ENCODE data around the gene MAPK11. TPM values are rescaled to one million over a fixed set of nuclear protein-coding genes. Genes with fewer than 3 reads are reported as not detected.

The MAPK11 gene
- total RNA-seq, 1 experiment from 2014 or later: 19.3 TPM

GRCh38 chr22:50264104-50264745 is 6.0 kb downstream of the MAPK11 start:
- H3K79me2 ChIP-seq (ENCODE audit: insufficient read depth, low read length): peaks cover 17% of the 10 kb centered on the region
- H3K4me2 ChIP-seq (ENCODE audit: low read length): no peak overlapping the region
- H3K9me3 ChIP-seq (ENCODE audit: control insufficient read depth in 1 of 2, insufficient read depth in 1 of 2, low read depth in 1 of 2, low read length in 2 of 2): no peaks in the 10 kb centered on the region
- no peaks in the 10 kb centered on the region for H3K36me3 ChIP-seq (ENCODE audit: control insufficient read depth in 1 of 2, insufficient read depth in 2 of 2, low read length in 2 of 2)
- TF ChIP-seq, protein P1, sequence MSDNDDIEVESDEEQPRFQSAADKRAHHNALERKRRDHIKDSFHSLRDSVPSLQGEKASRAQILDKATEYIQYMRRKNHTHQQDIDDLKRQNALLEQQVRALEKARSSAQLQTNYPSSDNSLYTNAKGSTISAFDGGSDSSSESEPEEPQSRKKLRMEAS (IDR thresholded peaks at IDR 0.05): no peak
- TF ChIP-seq ELF1 (IDR thresholded peaks at IDR 0.05; ENCODE audit: borderline replicate concordance, low read depth): no peak
- TF ChIP-seq ATF3 (IDR thresholded peaks at IDR 0.05): no peak
- no peak for TF ChIP-seq YY1 (IDR thresholded peaks at IDR 0.05; ENCODE audit: extremely low read depth, insufficient replicate concordance, low read depth, low read length)
- no peak for TF ChIP-seq CEBPB (IDR thresholded peaks at IDR 0.05; ENCODE audit: low read depth)
- no peak for TF ChIP-seq EZH2 (IDR thresholded peaks at IDR 0.05)
- TF ChIP-seq TCF7L2 (IDR thresholded peaks at IDR 0.05; ENCODE audit: borderline replicate concordance, extremely low read depth, insufficient read depth, insufficient read length): no peak
- no peak for TF ChIP-seq POLR2A (IDR thresholded peaks at IDR 0.05; ENCODE audit: borderline replicate concordance, extremely low read depth, insufficient read depth, insufficient read length)
- no TSS peak for BruUV-seq (replicated peaks)
- H2AFZ ChIP-seq (ENCODE audit: low read depth, low read length, poor library complexity, severe bottlenecking): no peak overlapping the region
- H3K27me3 ChIP-seq (ENCODE audit: insufficient read depth, low read length): no peaks in the 10 kb centered on the region
- intact Hi-C loops (cut with micrococcal nuclease): no loop called here
- H3K4me3 ChIP-seq (replicated peaks in 1 of 2; ENCODE audit: low read depth in 1 of 2, low read length in 2 of 2): no peak overlapping the region
- DNase-seq (ENCODE audit: low read depth, low spot score) (no peak), ATAC-seq (no peak)
- RAD21 ChIA-PET (ENCODE audit: low non-redundant PET in 1 of 2, low total read pairs in 2 of 2, uncharacterized antibody in 2 of 2, unreplicated experiment in 2 of 2): no interaction called here
- no peak overlapping the region for H3K9ac ChIP-seq (ENCODE audit: low read length)
- no peaks in the 10 kb centered on the region for H3K9me2 ChIP-seq (ENCODE audit: insufficient read depth)
- H3K27ac ChIP-seq (ENCODE audit: low read depth, low read length): peak overlapping the region; percentile 26; the same call in 1 of the 2 replicates
- no peaks in the 10 kb centered on the region for H4K20me1 ChIP-seq (ENCODE audit: insufficient read depth)
- POLR2A ChIA-PET: no interaction called here
- CTCF ChIA-PET: interaction anchor here (1.1 kb wide), 1 partner anchor 12 kb away, joined by 3 read pairs; no protein-coding TSS in a partner anchor
- peaks cover 31 to 39% of the 10 kb centered on the region in 2 experiments for H3K4me1 ChIP-seq (ENCODE audit: control insufficient read depth in 1 of 2, insufficient read depth in 2 of 2, low read length in 2 of 2)
